HepG2 (cell line): Measurements from ENCODE around the gene AP1AR. TPM values are rescaled to one million over a fixed set of nuclear protein-coding genes. Genes with fewer than 3 reads are reported as not detected.

Experiments used
- NFE2L2 ChIP-seq: fragments of 150-350 bp; IDR thresholded peaks from 2 replicates; pipeline ENCODE4 v1.6.1; 2014; ENCODE audit warnings: low read length
- NFYC ChIP-seq: IDR thresholded peaks from 2 replicates; pipeline ENCODE4 v1.6.1; 2016; ENCODE audit warnings: missing genetic modification reagents, missing compliant biosample characterization
- NR2C2 ChIP-seq: sonication (generic); formaldehyde crosslinking; IDR thresholded peaks from 2 replicates; pipeline ENCODE4 v1.4.0; 2020; ENCODE audit warnings: missing genetic modification reagents, mild to moderate bottlenecking, moderate library complexity, borderline replicate concordance
- PAX8 ChIP-seq: sonication (generic); formaldehyde crosslinking; IDR thresholded peaks from 2 replicates; pipeline ENCODE4 v1.8.0; 2022; ENCODE audit warnings: mild to moderate bottlenecking, missing genetic modification reagents, borderline replicate concordance
- PHF5A ChIP-seq: IDR thresholded peaks from one replicate; pipeline ENCODE4 v1.6.1; 2018; ENCODE audit warnings: low read depth, missing genetic modification reagents; ENCODE audit not compliant: unreplicated experiment
- PHF8 ChIP-seq: sonication (generic); formaldehyde crosslinking; IDR thresholded peaks from 2 replicates; pipeline ENCODE4 v1.5.0; 2020; ENCODE audit warnings: missing genetic modification reagents
- RERE ChIP-seq: IDR thresholded peaks from 2 replicates; pipeline ENCODE4 v1.6.1; 2016; ENCODE audit warnings: low read depth, missing genetic modification reagents, missing compliant biosample characterization
- RNF219 ChIP-seq: sonication (generic); formaldehyde crosslinking; IDR thresholded peaks from 2 replicates; pipeline ENCODE4 v1.5.0; 2020; ENCODE audit warnings: mild to moderate bottlenecking, missing genetic modification reagents
- SNAPC4 ChIP-seq: sonication (generic); formaldehyde crosslinking; IDR thresholded peaks from 2 replicates; pipeline ENCODE4 v1.4.0; 2020; ENCODE audit warnings: mild to moderate bottlenecking, missing genetic modification reagents
- SRSF4 ChIP-seq: fragments of 200-400 bp; formaldehyde crosslinking; IDR thresholded peaks from one replicate; pipeline ENCODE4 v1.6.1; 2018; ENCODE audit warnings: mild to moderate bottlenecking, low read depth, low read length, moderate library complexity; ENCODE audit not compliant: poor library complexity, severe bottlenecking
- ZBTB25 ChIP-seq: IDR thresholded peaks from 2 replicates; pipeline ENCODE4 v1.6.1; 2018; ENCODE audit warnings: missing genetic modification reagents
- ZMYM4 ChIP-seq: sonication (generic); formaldehyde crosslinking; IDR thresholded peaks from 2 replicates; pipeline ENCODE4 v1.8.1; 2023; ENCODE audit warnings: mild to moderate bottlenecking, missing genetic modification reagents
- ZNF44 ChIP-seq: sonication (generic); formaldehyde crosslinking; IDR thresholded peaks from 2 replicates; pipeline ENCODE4 v1.5.1; 2020; ENCODE audit warnings: mild to moderate bottlenecking, missing genetic modification reagents
- ZSCAN21 ChIP-seq: sonication (generic); formaldehyde crosslinking; IDR thresholded peaks from 2 replicates; pipeline ENCODE4 v1.8.0; 2022; ENCODE audit warnings: mild to moderate bottlenecking, missing genetic modification reagents, moderate library complexity, borderline replicate concordance
- polyA plus RNA-seq, 8 experiments: library from polyadenylated mRNA; depleted of rRNA in 3 of 8; stranded (reverse) in 7 of 8; unstranded in 1 of 8; fragments of >200 nt; fragmentation: Illumina TruSeq in 4 of 8; extraction: Trizol in 4 of 8; gene quantifications; 2 replicates each; pipeline versions ENCODE4 v1.2.1 to v1.2.3, GENCODE V29; 2011 to 2016; ENCODE audit warnings: low read depth in 4 of 8, missing spikeins in 1 of 8, mixed read lengths in 1 of 8; ENCODE audit not compliant: insufficient read depth in 1 of 8
- total RNA-seq, 5 experiments: library from RNA; depleted of rRNA; stranded (reverse); fragments of >200 nt; fragmentation: Illumina TruSeq; extraction: Trizol; gene quantifications; 2 replicates each; pipeline ENCODE4 v1.2.3, GENCODE V29; 2016; ENCODE audit warnings: low read depth in 1 of 5

The AP1AR gene
- total and polyA plus RNA-seq, 2 of the 13 experiments (the other 11 are each of a cell fraction or from before 2014, with no cell fraction given), result 24.9 to 39.9 TPM

- TF ChIP-seq RERE (CRISPR knock-in tag) (peak; percentile 75), PHF5A (peak; percentile 87), PAX8 (no peak), SRSF4 (peak; percentile 55), ZMYM4 (CRISPR knock-in tag) (peak; percentile 91; the same call in 1 of the 2 replicates), SNAPC4 (CRISPR knock-in tag) (0 out of 2 replicates have a peak, but pooled peaks have one; percentile 30), ZSCAN21 (CRISPR knock-in tag) (peak; percentile 21; the same call in 1 of the 2 replicates), PHF8 (CRISPR knock-in tag) (peak; percentile 50), ZNF44 (CRISPR knock-in tag) (no peak), ZBTB25 (CRISPR knock-in tag) (peak; percentile 93; the same call in 1 of the 2 replicates), NFE2L2 (no peak), RNF219 (CRISPR knock-in tag) (no peak), NFYC (peak; percentile 82), NR2C2 (CRISPR knock-in tag) (peak; percentile 95)
These were observed 458 bp upstream of the AP1AR start (continued) for GRCh38 chr4:112230879-112231778.
